ENCODE data around the gene TST.

GRCh38 chr22:37050913-37051312 lies 31.7 kb upstream of the TST start:
- TF ChIP-seq CTCF (conservative IDR thresholded peaks at IDR 0.05; ENCODE audit: low read length): no peak
- no peak for TF ChIP-seq EZH2phosphoT487 (IDR thresholded peaks at IDR 0.05; ENCODE audit: borderline replicate concordance)
